Psoas muscle (tissue), 8 donors: ENCODE measurements around the gene ELAC1. TPM values are rescaled to one million over a fixed set of nuclear protein-coding genes. Genes with fewer than 3 reads are reported as not detected.
"Not testable (repeated sequence)": the region's sequence is repeated elsewhere in the genome, so short reads cannot be mapped to it uniquely, and the experiment has no call there.

Source experiments
- ATAC-seq, 4 donors: fragments of 200-7000 bp; cut with Tn5 transposase; one replicate each; pipeline ENCODE4 v1.9.1; 2020; ENCODE audit warnings: moderate library complexity in 3 of 4, mild to moderate bottlenecking in 2 of 4
- DNase-seq, 2 donors: peaks; one replicate each; pipeline ENCODE4 v3.0.0-alpha.2; 2020
- H3K27ac ChIP-seq: fragments of 200-600 bp; one replicate; pipeline ENCODE4 v1.8.0; 2022
- H3K27me3 ChIP-seq, 3 donors: fragments of 200-600 bp in 1 of 3; one replicate each; pipeline versions ENCODE4 v1.6.1 to v1.8.0; 2013 to 2022; ENCODE audit warnings: low read length in 2 of 3, mild to moderate bottlenecking in 2 of 3, moderate library complexity in 1 of 3; ENCODE audit not compliant: insufficient read depth in 3 of 3
- H3K36me3 ChIP-seq, 2 donors: fragments of 200-600 bp in 1 of 2; one replicate each; pipeline versions ENCODE4 v1.6.1 to v1.8.0; 2013 to 2022; ENCODE audit warnings: low read depth in 1 of 2, mild to moderate bottlenecking in 1 of 2, moderate library complexity in 1 of 2; ENCODE audit not compliant: insufficient read depth in 1 of 2
- H3K4me1 ChIP-seq: fragments of 200-600 bp; one replicate; pipeline ENCODE4 v1.8.0; 2022
- H3K4me3 ChIP-seq: fragments of 200-600 bp; one replicate; pipeline ENCODE4 v1.8.0; 2022; ENCODE audit warnings: mild to moderate bottlenecking
- H3K9me3 ChIP-seq: fragments of 200-600 bp; one replicate; pipeline ENCODE4 v1.8.0; 2022
- WGBS, 3 donors: extraction: QIAGEN DNeasy Blood & Tissue Kit; methylation state at CpG; one replicate each; pipeline versions ENCODE4 v1.1.6 to v1.1.7; 2013; 5-methylcytosine and 5-hydroxymethylcytosine counted together
- intact Hi-C, 2 donors: fragments of 100-400 bp; cut with DNase I; formaldehyde crosslinking; loops; one replicate each; pipeline versions ENCODE4 v1.11.0 to v1.14.2; 2022
- polyA plus RNA-seq, 3 donors: library from polyadenylated mRNA; stranded (reverse); fragments of 200-250 nt; gene quantifications; one replicate each; pipeline ENCODE4 v1.2.3, GENCODE V29; 2013
- total RNA-seq, 4 donors: library from RNA; stranded (reverse); fragmentation: NEBNext Ultra II Directional in 2 of 4; extraction: Animal tissue kit (Norgen Biotek cat#: 25700) in 2 of 4; gene quantifications; one replicate each; pipeline versions ENCODE4 v1.2.1 to v1.2.4, GENCODE V29; 2021 to 2023
- TF ChIP-seq, protein P1 (sequence below): fragments of 200-600 bp; IDR thresholded peaks from one replicate; pipeline ENCODE4 v1.8.0; 2022; ENCODE audit warnings: antibody characterized with exemption
- donor health status: healthy with polysubstance abuse.
- donor health status: DM: no; HTN: no; CAD: no; lungs with moderate emphysema.
- donor health status: Bipolar disorder and iron deficiency.
- donor health status: healthy.
- donor health status: DM: yes; HTN: yes; CAD: no.
- donor health status: DM: no; HTN: no; CAD: no.
- donor health status: DM: no; HTN: no; CAD: no.
- donor health status: DM: yes; HTN: yes; CAD: no.

ELAC1 gene
- total and polyA plus RNA-seq, 7 donors, result 1.6 to 5.4 (median 3.7) TPM

DNA sequence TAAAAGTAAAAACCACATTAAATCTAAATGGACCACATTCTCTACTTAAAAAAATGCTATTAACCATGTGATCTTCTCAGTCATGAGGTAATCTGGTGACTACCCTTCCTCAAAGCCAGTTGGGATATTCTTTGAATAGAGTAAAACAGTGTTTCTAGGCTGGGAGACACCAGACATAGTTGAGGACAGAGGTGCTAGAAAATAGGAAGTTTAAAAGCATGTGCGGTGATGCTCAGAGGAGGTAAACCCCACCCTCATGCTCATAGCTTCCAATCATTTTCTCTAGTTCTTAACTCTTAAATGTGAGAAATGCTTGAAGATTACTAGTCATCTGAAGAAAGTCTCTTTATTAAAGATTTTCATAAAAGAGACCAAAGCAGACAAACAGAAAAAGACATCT, 30.7 kb upstream of the ELAC1 start:
- Histone ChIP-seq H3K36me3 (peaks cover 0 to 36% of the 10 kb centered on the region in 2 donors), H3K27ac (no peak overlapping the region), H3K27me3 (no peaks in the 10 kb centered on the region), H3K9me3 (no peaks in the 10 kb centered on the region), H3K4me3 (no peak overlapping the region), H3K4me1 (no peaks in the 10 kb centered on the region)
- TF ChIP-seq, protein P1, sequence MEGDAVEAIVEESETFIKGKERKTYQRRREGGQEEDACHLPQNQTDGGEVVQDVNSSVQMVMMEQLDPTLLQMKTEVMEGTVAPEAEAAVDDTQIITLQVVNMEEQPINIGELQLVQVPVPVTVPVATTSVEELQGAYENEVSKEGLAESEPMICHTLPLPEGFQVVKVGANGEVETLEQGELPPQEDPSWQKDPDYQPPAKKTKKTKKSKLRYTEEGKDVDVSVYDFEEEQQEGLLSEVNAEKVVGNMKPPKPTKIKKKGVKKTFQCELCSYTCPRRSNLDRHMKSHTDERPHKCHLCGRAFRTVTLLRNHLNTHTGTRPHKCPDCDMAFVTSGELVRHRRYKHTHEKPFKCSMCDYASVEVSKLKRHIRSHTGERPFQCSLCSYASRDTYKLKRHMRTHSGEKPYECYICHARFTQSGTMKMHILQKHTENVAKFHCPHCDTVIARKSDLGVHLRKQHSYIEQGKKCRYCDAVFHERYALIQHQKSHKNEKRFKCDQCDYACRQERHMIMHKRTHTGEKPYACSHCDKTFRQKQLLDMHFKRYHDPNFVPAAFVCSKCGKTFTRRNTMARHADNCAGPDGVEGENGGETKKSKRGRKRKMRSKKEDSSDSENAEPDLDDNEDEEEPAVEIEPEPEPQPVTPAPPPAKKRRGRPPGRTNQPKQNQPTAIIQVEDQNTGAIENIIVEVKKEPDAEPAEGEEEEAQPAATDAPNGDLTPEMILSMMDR, result no peak
- ATAC-seq, result no peak
- 89 to 92% (median 91%) methylated on average over 1 of the region's 1 CpG for WGBS, 3 donors
- no peak for DNase-seq
- intact Hi-C loops, result no loop called here

DNA sequence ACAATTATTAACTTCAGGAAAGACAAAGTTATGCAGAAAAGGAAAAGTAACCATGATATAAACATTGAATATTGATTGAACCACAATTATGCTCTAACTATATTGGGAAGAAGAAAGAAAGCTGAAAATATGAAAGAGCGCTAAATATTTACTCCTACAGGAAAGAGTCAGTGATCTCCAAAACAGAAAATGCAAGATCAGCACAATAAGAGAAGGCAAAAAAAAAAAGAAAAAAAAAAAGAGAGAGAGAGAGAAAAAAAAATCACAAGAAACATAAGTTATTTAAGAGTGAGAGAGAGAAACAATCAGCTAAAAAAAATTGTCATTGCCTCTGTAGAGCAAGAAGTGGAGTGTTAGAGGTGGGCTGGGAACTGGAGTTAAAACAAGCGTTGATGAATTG, 28.9 kb upstream of the ELAC1 start:
- H3K9me3 ChIP-seq, result no peaks in the 10 kb centered on the region
- no peak for DNase-seq
- no peaks in the 10 kb centered on the region for H3K27me3 ChIP-seq
- WGBS, 3 donors, result 97 to 98% (median 97%) methylated on average over 2 of the region's 2 CpGs
- ATAC-seq, result no peak
- H3K36me3 ChIP-seq, result peaks cover 0 to 30% of the 10 kb centered on the region in 2 donors
- TF ChIP-seq, protein P1, result no peak
- H3K27ac ChIP-seq, result no peak overlapping the region
- H3K4me1 ChIP-seq, result no peaks in the 10 kb centered on the region
- intact Hi-C loops, result no loop called here
- no peak overlapping the region for H3K4me3 ChIP-seq

DNA sequence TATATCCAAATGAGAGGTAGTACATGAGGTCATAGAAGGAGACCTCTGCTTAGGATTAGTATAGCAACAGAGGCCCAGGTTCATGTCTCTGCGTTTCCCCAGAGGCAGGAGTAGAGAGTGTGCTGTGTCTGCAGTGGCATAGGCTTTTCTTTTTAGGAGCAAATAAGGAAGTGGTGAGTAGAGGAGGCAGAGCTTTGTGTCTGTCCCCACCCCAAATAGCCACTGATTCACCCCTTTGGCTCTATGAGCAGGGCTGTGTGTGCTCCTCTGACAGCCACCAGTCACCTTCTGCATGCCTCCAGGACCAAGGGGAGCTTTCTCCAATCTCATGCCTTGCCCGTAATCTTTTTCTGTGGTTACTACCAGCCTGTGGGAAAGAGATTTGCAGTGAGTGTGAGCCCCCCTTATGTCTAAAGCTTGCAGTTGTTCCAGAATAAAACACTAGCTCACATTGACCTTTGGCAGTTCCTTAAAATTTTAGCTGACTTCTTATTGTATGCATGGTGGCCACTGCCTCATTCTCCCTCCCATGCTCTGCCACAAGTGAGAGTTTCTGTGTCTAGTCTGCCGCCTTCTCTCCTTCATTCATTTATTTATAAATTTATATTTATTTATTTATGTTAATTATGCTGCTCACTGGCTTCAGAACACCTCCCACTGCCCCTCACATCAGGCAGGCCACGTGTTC, 23.5 kb upstream of the ELAC1 start:
- intact Hi-C loops, result no loop called here
- no peaks in the 10 kb centered on the region for H3K4me1 ChIP-seq
- 83 to 94% (median 91%) methylated on average over 4 of the region's 4 CpGs for WGBS, 3 donors
- H3K9me3 ChIP-seq, result no peaks in the 10 kb centered on the region
- DNase-seq (peak in 1 of 2 donors; percentile 44), ATAC-seq (peak; percentile 54 to 92 (median 90))
- no peak overlapping the region for H3K4me3 ChIP-seq
- H3K27ac ChIP-seq, result no peak overlapping the region
- TF ChIP-seq, protein P1, result no peak
- H3K36me3 ChIP-seq, result peaks cover 0 to 36% of the 10 kb centered on the region in 2 donors
- H3K27me3 ChIP-seq, result no peaks in the 10 kb centered on the region

DNA sequence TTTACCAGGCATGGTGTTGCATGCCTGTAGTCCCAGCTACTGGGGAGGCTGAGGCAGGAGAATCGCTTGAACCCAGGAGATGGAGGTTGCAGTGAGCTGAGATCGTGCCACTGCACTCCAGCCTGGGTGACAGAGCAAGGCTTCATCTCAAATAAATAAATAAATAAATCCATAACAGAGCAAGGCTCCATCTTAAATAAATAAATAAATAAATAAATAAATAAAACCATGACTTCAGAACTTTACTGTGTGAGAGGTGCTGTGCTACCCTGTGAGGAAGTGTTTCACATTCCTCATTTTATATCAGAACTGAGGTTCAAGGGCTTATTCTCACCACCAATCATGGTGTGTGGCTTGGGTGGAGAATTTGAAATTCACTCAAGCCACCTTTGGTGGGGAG, 21.9 kb upstream of the ELAC1 start:
- peaks cover 0 to 25% of the 10 kb centered on the region in 2 donors for H3K36me3 ChIP-seq
- ATAC-seq, H3K4me3 ChIP-seq, H3K27ac ChIP-seq, H3K4me1 ChIP-seq, DNase-seq, H3K27me3 ChIP-seq, intact Hi-C loops, H3K9me3 ChIP-seq: not testable (repeated sequence)
- WGBS, 3 donors, result 97 to 100% (median 99%) methylated on average over 2 of the region's 2 CpGs

DNA sequence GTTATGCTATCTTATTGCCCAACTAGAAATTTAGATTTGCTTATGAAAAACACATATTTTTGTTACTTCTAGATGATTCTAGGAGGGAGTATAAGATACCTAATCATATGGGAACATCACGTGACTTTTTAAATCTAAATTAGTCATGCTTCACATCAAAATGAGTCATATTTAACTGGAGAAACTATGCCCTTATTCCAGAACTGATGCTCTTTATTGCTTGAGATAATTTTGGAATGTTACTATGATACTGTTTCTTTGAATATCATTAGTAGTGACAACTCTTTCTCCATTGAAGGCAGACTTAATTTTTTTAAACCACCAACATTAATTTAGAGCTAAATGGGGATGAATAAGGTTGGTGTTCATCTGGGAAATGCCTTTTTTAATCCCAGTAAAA, 19.9 kb upstream of the ELAC1 start:
- Histone ChIP-seq H3K4me1 (no peaks in the 10 kb centered on the region), H3K4me3 (no peak overlapping the region), H3K27ac (no peak overlapping the region), H3K27me3 (no peaks in the 10 kb centered on the region), H3K9me3 (no peaks in the 10 kb centered on the region), H3K36me3 (peaks cover 0 to 24% of the 10 kb centered on the region in 2 donors)
- no peak for DNase-seq
- WGBS, 3 donors, result 56 to 62% (median 59%) methylated on average over 1 of the region's 1 CpG
- ATAC-seq, result no peak
- TF ChIP-seq, protein P1, result no peak
- intact Hi-C loops, result no loop called here
